Activated naive CD4-positive, alpha-beta T cell treated with anti-CD3 and anti-CD28 coated beads, Interleukin-2, amount 10 ng/mL, durations not matched to agents 7 days and 5 days (primary cell): ENCODE data around the gene TIMM44.
A peak's percentile ranks its signal among the peaks of the same experiment; 100 is the strongest.

Source experiments
- CTCF ChIA-PET: fragments of 350-600 bp; sonication (Branson Sonifier 250); formaldehyde crosslinking; loops from one replicate; lab custom pipeline; 2021; ENCODE audit warnings: antibody characterized with exemption; lab: Charles Lee
- DNase-seq: peaks from one replicate; pipeline ENCODE4 v3.0.0-alpha.2; 2020
- H3K27ac Mint-ChIP-seq: one replicate; pipeline ENCODE4 v1.8.0; 2021; ENCODE audit warnings: mild to moderate bottlenecking, moderate library complexity, mixed read lengths
- H3K27me3 Mint-ChIP-seq: one replicate; pipeline ENCODE4 v1.8.0; 2021; ENCODE audit warnings: mild to moderate bottlenecking, mixed read lengths
- H3K36me3 Mint-ChIP-seq: one replicate; pipeline ENCODE4 v1.8.0; 2021; ENCODE audit warnings: mixed read lengths
- H3K4me1 Mint-ChIP-seq: one replicate; pipeline ENCODE4 v1.8.0; 2021; ENCODE audit warnings: mixed read lengths
- H3K4me3 Mint-ChIP-seq: one replicate; pipeline ENCODE4 v1.8.0; 2021; ENCODE audit warnings: mild to moderate bottlenecking, moderate library complexity, mixed read lengths
- H3K9me3 Mint-ChIP-seq: one replicate; pipeline ENCODE4 v1.8.0; 2021; ENCODE audit warnings: mixed read lengths

TIMM44 gene

DNA sequence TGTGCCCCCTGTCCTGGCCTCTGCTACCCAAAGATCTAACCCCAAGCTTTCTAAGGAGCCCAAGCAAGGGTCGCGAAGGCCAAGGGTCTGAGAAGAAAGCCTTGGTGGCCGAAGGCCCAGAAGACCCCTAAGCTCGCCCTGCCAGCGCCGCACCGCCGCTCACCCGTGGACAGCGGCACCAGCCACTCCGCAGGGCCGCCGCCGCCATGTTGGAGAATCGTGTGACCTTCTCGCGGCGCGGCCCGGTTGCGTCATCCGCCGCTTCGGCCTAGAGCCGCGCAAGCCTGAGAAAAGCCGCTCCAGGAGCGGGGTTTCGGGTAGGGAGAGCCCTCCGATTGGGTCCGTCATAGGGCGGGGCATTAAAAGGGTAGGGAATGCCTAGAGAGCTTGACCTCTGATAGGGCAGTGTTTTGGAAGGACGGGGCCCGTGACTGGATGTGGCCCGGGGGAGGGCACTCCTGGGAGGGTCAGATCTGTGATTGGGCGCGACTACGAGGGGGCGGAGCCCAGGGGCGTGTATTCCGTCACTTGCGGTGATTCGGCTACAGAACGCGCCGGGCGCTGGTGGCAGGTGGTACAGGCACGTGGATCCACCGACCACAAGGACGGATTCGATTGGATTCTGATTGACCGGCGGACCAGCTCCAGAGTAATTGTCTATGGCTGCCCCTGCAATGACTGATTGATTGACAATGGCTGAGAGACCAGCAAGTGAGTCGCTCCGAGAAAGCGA, at the start of gene TIMM44:
TSS of gene TIMM44 (minus strand) at position 223 of the 733 bp plus-strand sequence. CDS start at position 208, 15 bp downstream.
- peaks cover 10% of the 10 kb centered on the region for H3K36me3 Mint-ChIP-seq
- no peaks in the 10 kb centered on the region for H3K27me3 Mint-ChIP-seq
- H3K27ac Mint-ChIP-seq, result peak within 1 kb of the TSS; percentile 94
- CTCF ChIA-PET, result interaction anchor here (0.5 to 2.5 kb wide), 23 partner anchors 8 to 752 kb away, joined by 3 to 14 read pairs (median 4); partner anchors contain the start of genes MAP2K7 and SNAPC2
- peaks cover 37% of the 10 kb centered on the region for H3K4me1 Mint-ChIP-seq
- no peaks in the 10 kb centered on the region for H3K9me3 Mint-ChIP-seq
- H3K4me3 Mint-ChIP-seq, result peak within 1 kb of the TSS; percentile 82
- peak; percentile 99 for DNase-seq

DNA sequence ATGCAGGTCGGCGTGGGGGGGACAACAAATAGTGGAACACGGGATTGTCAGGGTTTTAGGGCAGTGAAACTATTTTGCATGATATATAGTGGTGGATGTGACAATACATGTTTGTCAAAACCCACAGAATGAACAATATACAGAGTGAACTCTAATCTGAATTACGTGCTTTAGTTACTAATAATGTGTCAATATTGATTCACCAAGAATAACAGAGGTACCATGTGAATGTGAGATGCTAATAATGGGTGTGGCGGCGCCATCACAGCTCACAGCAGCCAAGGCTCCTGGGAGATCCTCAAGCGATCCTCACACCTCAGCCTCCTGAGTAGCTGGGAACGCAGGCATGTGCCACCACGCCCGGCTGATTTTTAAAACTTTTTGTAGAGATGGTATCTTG, 49.1 kb upstream of the TIMM44 start:
- CTCF ChIA-PET, result no interaction called here
- no peak overlapping the region for H3K4me3 Mint-ChIP-seq
- DNase-seq, result no peak
- peaks cover 26% of the 10 kb centered on the region for H3K36me3 Mint-ChIP-seq
- no peaks in the 10 kb centered on the region for H3K9me3 Mint-ChIP-seq
- H3K27me3 Mint-ChIP-seq, result no peaks in the 10 kb centered on the region
- peaks cover 8% of the 10 kb centered on the region for H3K4me1 Mint-ChIP-seq
- no peak overlapping the region for H3K27ac Mint-ChIP-seq

DNA sequence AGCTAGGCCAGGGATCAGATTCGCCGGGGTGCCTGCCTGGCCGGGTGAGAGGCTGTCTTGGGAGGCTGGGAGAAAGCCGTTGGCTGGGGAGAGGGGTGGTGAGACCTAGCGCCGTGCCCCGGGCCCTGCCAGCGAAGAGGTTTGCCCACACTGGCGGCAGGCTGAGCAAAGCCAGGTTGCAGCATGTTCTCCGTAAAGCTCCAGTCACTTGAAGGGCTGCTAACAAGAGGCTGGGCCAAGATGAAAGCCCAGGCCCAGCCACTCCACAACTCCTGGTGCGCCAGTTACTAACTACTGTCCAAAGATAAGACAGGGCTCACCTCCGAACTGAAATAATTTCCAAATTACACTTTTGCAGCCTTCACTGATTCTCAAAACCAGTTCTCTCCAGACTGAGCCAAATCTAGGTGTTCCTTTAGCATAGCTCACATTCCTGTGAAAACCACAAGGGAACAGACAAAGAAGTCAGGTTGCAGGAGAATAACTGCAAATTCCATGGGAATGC, 45.7 kb upstream of the TIMM44 start:
- CTCF ChIA-PET, result no interaction called here
- DNase-seq, result no peak
- Mint-ChIP-seq H3K9me3 (no peaks in the 10 kb centered on the region), H3K36me3 (peaks cover 28% of the 10 kb centered on the region), H3K27ac (no peak overlapping the region), H3K4me1 (peaks cover 4% of the 10 kb centered on the region), H3K4me3 (no peak overlapping the region), H3K27me3 (no peaks in the 10 kb centered on the region)

GRCh38 chr19:7988307-7988706, 44.8 kb upstream of the TIMM44 start:
- H3K4me3 Mint-ChIP-seq, result no peak overlapping the region
- H3K27ac Mint-ChIP-seq, result no peak overlapping the region
- no peaks in the 10 kb centered on the region for H3K9me3 Mint-ChIP-seq
- DNase-seq, result no peak
- no peaks in the 10 kb centered on the region for H3K4me1 Mint-ChIP-seq
- H3K27me3 Mint-ChIP-seq, result no peaks in the 10 kb centered on the region
- H3K36me3 Mint-ChIP-seq, result peaks cover 23% of the 10 kb centered on the region
- CTCF ChIA-PET, result interaction anchor here (1.4 kb wide), 1 partner anchor 43 kb away, joined by 4 read pairs; no protein-coding TSS in a partner anchor

DNA sequence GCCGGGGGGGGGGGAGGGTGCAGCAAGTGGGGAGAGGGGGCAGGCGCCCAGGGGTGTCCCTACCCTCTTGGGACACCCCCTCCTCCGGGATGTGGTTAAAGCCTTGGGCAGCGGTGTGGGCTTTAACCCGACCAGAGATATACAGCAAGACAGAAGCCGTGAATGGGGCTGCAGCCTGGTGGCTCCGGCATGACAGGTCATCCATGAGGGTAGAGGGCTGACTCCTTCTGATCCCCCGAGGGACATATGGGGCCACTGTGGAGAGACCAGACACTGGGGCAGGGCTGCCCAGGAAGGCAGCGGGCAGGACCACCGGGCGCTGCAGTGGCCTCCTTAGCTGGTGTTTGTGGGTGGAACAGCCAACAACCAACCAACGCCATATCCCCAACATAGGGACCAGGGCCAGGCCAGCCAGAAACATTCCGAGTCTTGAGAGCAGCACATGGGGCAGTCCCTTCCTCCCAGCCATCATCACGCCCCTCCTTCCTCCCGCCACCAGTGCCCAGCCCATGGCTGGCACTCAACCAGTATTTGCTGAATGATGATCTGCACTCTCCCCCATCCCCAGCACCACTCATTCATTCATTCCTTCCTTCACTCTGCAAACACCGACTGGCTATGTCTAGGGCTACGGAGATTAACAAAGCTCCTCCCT, 43.8 kb upstream of the TIMM44 start:
- Mint-ChIP-seq H3K27me3 (no peaks in the 10 kb centered on the region), H3K36me3 (peaks cover 24% of the 10 kb centered on the region), H3K9me3 (no peaks in the 10 kb centered on the region), H3K4me3 (no peak overlapping the region), H3K4me1 (no peaks in the 10 kb centered on the region), H3K27ac (no peak overlapping the region)
- DNase-seq, result no peak
- CTCF ChIA-PET, result interaction anchor here (1.4 kb wide), 1 partner anchor 42 kb away, joined by 4 read pairs; no protein-coding TSS in a partner anchor

- Mint-ChIP-seq H3K27me3 (no peaks in the 10 kb centered on the region), H3K9me3 (no peaks in the 10 kb centered on the region), H3K36me3 (peaks cover 26% of the 10 kb centered on the region), H3K4me3 (no peak overlapping the region), H3K4me1 (no peaks in the 10 kb centered on the region), H3K27ac (no peak overlapping the region)
- DNase-seq, result no peak
- CTCF ChIA-PET, result no interaction called here
These were observed 43.1 kb upstream of the TIMM44 start for GRCh38 chr19:7986321-7987113.

DNA sequence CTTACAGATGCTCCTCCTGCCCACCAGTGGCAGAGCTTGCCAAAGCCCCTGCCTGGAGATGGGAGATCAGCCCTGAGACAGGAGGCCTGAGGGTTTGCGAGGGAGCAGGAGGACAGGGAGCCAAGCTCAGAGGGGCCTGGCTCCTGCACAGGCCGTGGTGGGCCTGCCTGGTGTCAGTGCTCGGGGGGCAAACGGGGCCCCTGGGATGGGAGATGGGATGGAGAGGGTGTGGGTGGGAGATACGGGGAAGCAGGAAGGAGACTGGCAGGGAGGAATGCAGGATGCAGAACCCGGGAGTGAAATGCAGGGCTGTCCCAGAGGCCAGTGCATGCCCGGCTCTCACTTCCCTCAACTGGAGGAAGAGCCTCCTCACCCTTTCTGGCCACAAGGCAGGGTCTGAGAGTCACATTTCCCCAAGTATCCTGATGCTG, 42.0 kb upstream of the TIMM44 start:
- H3K36me3 Mint-ChIP-seq, result peaks cover 26% of the 10 kb centered on the region
- H3K27me3 Mint-ChIP-seq, result no peaks in the 10 kb centered on the region
- H3K4me1 Mint-ChIP-seq, result no peaks in the 10 kb centered on the region

GRCh38 chr19:7983995-7984837, 40.8 kb upstream of the TIMM44 start:
- H3K36me3 Mint-ChIP-seq, result peaks cover 28% of the 10 kb centered on the region
- H3K27me3 Mint-ChIP-seq, result no peaks in the 10 kb centered on the region
- CTCF ChIA-PET, result no interaction called here
- H3K9me3 Mint-ChIP-seq, result no peaks in the 10 kb centered on the region
- H3K4me3 Mint-ChIP-seq, result no peak overlapping the region
- H3K27ac Mint-ChIP-seq, result no peak overlapping the region
- no peak for DNase-seq
- H3K4me1 Mint-ChIP-seq, result no peaks in the 10 kb centered on the region

More for the DNA sequence above, 42.0 kb upstream of the TIMM44 start:
- Mint-ChIP-seq H3K4me3 (no peak overlapping the region), H3K27ac (no peak overlapping the region), H3K9me3 (no peaks in the 10 kb centered on the region)
- no peak for DNase-seq
- CTCF ChIA-PET, result interaction anchor here (1.1 kb wide), 1 partner anchor 10 kb away, joined by 3 read pairs; no protein-coding TSS in a partner anchor

- Mint-ChIP-seq H3K4me1 (no peaks in the 10 kb centered on the region), H3K9me3 (no peaks in the 10 kb centered on the region), H3K4me3 (no peak overlapping the region), H3K36me3 (peaks cover 22% of the 10 kb centered on the region), H3K27ac (no peak overlapping the region), H3K27me3 (no peaks in the 10 kb centered on the region)
- CTCF ChIA-PET, result interaction anchor here (0.9 kb wide), 1 partner anchor 272 kb away, joined by 3 read pairs; no protein-coding TSS in a partner anchor
- DNase-seq, result no peak
These were observed 40.0 kb upstream of the TIMM44 start for GRCh38 chr19:7983286-7983950.

DNA sequence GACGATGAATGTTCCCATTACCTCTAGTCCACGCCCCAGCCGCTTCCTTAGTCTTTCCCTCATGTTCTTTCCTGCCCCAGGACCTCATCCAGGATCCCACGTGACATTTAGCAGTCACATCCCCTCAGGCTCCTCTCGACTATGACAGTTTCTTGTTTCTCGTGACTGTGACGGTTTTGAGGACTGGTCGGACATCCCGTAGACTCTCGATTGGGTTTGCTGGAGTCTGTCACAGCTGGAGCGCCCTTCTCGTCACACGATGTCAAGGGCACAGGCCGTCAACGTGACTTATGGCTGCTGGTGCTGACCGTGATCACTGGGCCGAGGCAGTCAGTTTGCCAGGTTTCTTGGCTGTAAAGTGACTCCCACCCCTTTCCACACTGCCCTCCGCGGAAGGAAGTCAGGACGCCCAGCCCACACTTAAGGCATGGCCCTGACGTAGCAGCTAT, 39.2 kb upstream of the TIMM44 start:
- Mint-ChIP-seq H3K4me3 (no peak overlapping the region), H3K9me3 (no peaks in the 10 kb centered on the region), H3K36me3 (peaks cover 15% of the 10 kb centered on the region), H3K27ac (no peak overlapping the region), H3K27me3 (no peaks in the 10 kb centered on the region), H3K4me1 (no peaks in the 10 kb centered on the region)
- DNase-seq, result no peak
- CTCF ChIA-PET, result interaction anchor here (0.9 kb wide), 1 partner anchor 273 kb away, joined by 3 read pairs; no protein-coding TSS in a partner anchor

GRCh38 chr19:7982103-7982502, 38.6 kb upstream of the TIMM44 start:
- Mint-ChIP-seq H3K27me3 (no peaks in the 10 kb centered on the region), H3K4me1 (no peaks in the 10 kb centered on the region), H3K4me3 (no peak overlapping the region), H3K9me3 (no peaks in the 10 kb centered on the region), H3K36me3 (peaks cover 12% of the 10 kb centered on the region), H3K27ac (no peak overlapping the region)
- CTCF ChIA-PET, result no interaction called here
- no peak for DNase-seq

DNA sequence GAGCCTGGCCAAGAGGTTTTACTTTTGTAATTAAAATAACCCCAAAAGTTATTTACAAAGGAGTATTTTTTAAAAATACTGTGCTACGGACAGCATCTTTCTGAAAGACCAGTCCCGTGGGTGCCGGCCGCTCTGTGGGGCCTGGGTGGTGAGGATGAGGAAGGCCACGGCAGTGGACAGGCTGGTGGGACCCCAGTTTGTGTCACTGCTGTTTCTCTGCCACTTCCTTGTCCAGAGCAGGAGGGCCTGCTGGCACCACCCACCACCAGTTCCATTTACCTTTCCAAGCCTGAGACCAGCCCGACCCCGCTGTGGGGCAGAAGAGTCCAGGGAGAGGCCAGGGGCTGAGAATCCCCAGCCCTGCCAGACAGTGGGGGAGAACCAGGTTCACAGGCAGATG, 38.2 kb upstream of the TIMM44 start:
- no peak overlapping the region for H3K27ac Mint-ChIP-seq
- no peak for DNase-seq
- no peaks in the 10 kb centered on the region for H3K4me1 Mint-ChIP-seq
- no peaks in the 10 kb centered on the region for H3K27me3 Mint-ChIP-seq
- no peak overlapping the region for H3K4me3 Mint-ChIP-seq
- peaks cover 12% of the 10 kb centered on the region for H3K36me3 Mint-ChIP-seq
- H3K9me3 Mint-ChIP-seq, result no peaks in the 10 kb centered on the region
- CTCF ChIA-PET, result no interaction called here

GRCh38 chr19:7981199-7981598, 37.7 kb upstream of the TIMM44 start:
- no peak for DNase-seq
- CTCF ChIA-PET, result no interaction called here
- no peak overlapping the region for H3K27ac Mint-ChIP-seq
- no peak overlapping the region for H3K4me3 Mint-ChIP-seq
- H3K27me3 Mint-ChIP-seq, result no peaks in the 10 kb centered on the region
- H3K4me1 Mint-ChIP-seq, result no peaks in the 10 kb centered on the region
- peaks cover 12% of the 10 kb centered on the region for H3K36me3 Mint-ChIP-seq
- no peaks in the 10 kb centered on the region for H3K9me3 Mint-ChIP-seq
